A204.1 (cell line): ENCODE results near the gene NECTIN3.

Source experiments
- FAIRE-seq: peaks from 2 replicates; lab custom pipeline; 2012; peaks lifted over from hg19 to GRCh38; lab: Jason Lieb, UNC

NECTIN3 gene

GRCh38 chr3:111200027-111200426, 128.4 kb downstream of the NECTIN3 start:
- FAIRE-seq, result no peak

- no peak for FAIRE-seq
Observed at GRCh38 chr3:111210003-111210711, 138.5 kb downstream of the NECTIN3 start.

- FAIRE-seq, result no peak
Observed at GRCh38 chr3:111210866-111211564, 139.4 kb downstream of the NECTIN3 start.

- no peak for FAIRE-seq
Observed at GRCh38 chr3:111212511-111212910, 140.9 kb downstream of the NECTIN3 start.

- no peak for FAIRE-seq
Observed at GRCh38 chr3:111215481-111215880, 143.9 kb downstream of the NECTIN3 start.

GRCh38 chr3:111218615-111219014, 147.0 kb downstream of the NECTIN3 start:
- FAIRE-seq, result no peak

- no peak for FAIRE-seq
Observed at GRCh38 chr3:111227216-111227615, 155.6 kb downstream of the NECTIN3 start.

GRCh38 chr3:111229301-111229700, 157.7 kb downstream of the NECTIN3 start:
- FAIRE-seq, result no peak

GRCh38 chr3:111236836-111237713, 165.5 kb downstream of the NECTIN3 start:
- no peak for FAIRE-seq

GRCh38 chr3:111237946-111238345, 166.3 kb downstream of the NECTIN3 start:
- FAIRE-seq, result no peak

GRCh38 chr3:111238885-111239284, 167.3 kb downstream of the NECTIN3 start:
- FAIRE-seq, result no peak

GRCh38 chr3:111241960-111242359, 170.3 kb downstream of the NECTIN3 start:
- no peak for FAIRE-seq
